GM10266 (cell line): Measurements from ENCODE around the gene SDK2.

ENCODE experiments used
- DNase-seq: peaks from one replicate; pipeline ENCODE4 v3.0.0; 2012; ENCODE audit errors: extremely low spot score
- TF ChIP-seq, protein P1 (sequence below): IDR thresholded peaks from 2 replicates; pipeline ENCODE4 v1.5.1; 2012; ENCODE audit warnings: mild to moderate bottlenecking, low read depth; ENCODE audit not compliant: control insufficient read depth, insufficient read depth; ENCODE audit errors: missing control alignments

SDK2 gene

DNA sequence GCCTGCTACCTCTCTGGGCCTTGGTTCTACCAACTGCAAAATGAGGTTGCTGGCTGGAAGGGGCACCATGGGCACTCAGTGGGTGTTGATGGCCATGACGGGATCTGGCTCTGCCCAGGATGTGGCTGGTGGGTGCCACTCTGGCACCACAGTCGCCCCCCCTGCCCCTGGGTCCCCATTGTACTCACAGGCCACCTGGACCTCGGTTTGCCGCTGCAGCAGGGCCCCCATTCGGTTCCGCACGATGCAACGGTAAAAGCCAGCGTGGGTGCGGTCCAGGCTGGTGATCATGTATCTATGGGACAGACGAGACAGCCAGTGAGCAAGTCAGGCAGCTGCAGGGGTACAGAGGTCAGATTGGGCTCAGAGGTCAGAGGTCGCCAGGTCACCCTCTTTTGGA lies 172.3 kb downstream of the SDK2 start:
- TF ChIP-seq, protein P1, sequence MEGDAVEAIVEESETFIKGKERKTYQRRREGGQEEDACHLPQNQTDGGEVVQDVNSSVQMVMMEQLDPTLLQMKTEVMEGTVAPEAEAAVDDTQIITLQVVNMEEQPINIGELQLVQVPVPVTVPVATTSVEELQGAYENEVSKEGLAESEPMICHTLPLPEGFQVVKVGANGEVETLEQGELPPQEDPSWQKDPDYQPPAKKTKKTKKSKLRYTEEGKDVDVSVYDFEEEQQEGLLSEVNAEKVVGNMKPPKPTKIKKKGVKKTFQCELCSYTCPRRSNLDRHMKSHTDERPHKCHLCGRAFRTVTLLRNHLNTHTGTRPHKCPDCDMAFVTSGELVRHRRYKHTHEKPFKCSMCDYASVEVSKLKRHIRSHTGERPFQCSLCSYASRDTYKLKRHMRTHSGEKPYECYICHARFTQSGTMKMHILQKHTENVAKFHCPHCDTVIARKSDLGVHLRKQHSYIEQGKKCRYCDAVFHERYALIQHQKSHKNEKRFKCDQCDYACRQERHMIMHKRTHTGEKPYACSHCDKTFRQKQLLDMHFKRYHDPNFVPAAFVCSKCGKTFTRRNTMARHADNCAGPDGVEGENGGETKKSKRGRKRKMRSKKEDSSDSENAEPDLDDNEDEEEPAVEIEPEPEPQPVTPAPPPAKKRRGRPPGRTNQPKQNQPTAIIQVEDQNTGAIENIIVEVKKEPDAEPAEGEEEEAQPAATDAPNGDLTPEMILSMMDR: no peak
- no peak for DNase-seq

DNA sequence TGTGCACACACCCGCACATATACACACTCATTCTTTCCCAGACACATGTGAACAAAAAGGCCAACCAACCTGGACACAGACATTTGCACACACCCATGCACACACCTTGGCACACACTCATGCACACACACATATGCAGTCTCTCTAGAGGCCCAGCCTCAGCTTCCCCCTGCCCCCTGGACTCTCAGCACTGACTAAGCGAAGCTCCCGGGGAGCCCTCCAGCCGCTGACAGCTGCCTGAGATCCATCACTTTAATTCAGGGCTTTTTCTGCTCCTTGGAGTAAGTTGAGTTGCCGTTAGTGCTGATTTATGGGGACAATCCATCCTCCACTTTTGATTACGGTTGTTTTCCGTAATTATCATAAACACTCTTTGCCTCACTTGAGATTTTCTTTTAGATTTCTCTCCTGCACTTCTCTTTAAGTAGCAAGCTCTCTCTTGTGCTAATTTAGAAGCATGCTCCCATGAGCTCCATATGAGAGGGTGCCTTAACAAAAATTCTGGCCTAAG lies 173.9 kb downstream of the SDK2 start:
- no peak for DNase-seq
- TF ChIP-seq, protein P1: no peak

DNA sequence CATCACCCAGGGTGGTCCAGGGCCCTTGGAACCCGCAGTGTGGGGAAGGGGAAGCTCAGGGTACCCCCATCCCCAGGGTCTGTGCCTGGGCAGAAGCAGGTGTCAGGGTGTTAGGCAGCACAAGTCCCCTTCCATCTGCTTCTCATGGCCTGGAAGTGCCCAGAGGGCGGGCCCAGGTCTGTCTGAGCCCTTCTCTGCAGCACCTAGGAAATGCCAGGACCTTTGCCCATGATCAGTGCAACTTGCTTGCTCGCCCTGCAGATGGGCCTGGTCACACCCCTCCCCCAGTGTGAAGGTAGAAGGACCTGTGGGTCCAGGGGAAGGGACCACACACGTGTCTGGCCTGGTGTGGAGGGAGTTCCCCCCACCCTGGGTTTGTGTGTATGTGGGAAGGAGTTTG lies 174.9 kb downstream of the SDK2 start:
- TF ChIP-seq, protein P1: no peak
- DNase-seq: no peak

DNA sequence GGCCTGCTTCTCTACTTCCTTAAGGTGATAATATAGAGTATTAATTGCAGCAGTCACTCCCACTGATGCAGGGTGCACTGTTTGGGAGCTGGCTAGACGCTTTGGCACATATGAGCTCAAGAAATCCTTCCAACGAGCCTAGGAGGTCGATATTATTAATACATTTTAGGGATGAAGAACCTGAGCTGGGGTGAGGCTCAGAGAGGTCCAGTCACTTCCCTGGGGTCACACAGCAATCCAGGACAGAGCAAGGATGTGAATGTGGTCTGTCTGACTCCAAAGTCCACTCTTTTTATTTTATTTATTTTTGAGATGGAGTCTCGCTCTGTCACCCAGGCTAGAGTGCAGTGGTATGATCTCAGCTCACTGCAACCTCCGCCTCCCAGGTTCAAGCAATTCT lies 176.0 kb downstream of the SDK2 start:
- TF ChIP-seq, protein P1: no peak
- DNase-seq: no peak

DNA sequence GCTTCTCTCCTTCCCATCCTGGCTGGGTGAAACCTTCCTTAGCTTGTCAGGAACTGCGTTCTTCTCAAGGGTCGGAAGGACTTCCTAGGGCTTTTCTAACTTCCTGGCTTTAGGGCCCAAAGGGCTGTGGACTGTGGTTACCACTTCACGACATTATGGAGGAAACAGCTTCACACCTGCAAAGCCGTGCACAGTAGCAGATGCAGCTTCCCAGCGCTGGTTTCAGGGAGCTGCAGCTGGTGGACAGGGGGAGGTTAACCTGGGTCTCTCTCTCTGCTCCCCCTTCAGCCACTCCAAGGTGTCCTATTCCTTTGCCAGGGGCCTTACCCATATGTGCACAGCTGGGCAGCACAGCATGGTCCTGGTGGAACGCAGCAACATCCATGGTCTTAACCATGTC lies 176.6 kb downstream of the SDK2 start:
- TF ChIP-seq, protein P1: no peak

DNA sequence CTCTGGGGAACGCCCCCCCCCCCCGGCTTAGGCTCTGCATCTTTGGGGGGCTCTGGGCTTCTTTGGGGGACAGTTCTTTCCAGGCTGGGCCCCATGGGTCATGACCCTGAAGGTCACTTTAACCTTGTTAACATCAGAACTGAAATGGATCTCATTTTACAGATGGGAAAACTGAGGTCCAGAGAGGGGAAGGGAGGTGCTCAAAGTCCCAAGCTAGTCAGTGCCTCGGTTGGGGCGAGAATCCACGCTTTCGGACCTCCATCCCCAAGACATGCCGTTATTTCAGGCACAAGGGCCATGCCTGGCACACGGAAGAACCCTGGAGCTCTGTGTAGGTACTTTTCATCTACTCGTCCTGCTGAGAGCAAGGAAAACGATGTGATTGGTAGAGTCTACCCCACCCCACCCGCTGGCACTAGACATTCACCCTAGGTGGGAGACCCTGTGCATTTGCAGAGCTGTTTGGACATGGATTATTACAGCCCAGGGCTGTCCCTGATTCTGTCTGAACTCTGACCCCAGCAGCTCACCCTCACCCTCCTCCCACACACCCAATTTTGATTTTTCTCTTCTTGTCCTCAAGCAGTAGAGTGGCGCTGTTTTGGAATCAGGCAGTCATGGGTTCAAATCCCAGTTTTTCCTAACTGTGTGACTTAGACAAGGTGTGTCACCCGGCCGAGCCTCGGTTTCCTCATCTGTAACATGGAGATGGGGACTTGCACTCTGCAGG lies 177.4 kb downstream of the SDK2 start:
- no peak for DNase-seq
- TF ChIP-seq, protein P1: no peak

More for the DNA sequence above, 176.6 kb downstream of the SDK2 start:
- no peak for DNase-seq

DNA sequence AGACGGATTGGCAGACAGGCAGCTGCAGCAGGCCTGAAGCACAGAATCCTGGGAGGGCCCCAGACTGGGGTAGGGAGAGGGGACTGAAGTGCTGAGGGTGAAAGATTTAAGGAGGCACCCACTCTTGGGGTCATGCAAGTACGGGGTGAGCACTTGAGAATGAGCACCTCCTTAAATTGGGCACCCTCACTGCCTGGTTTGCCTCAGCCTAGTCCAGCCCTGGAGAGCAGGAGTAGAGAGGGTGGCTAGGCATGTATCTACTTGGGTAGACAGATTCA lies 178.4 kb downstream of the SDK2 start:
- no peak for DNase-seq
- TF ChIP-seq, protein P1: no peak
